Measurements from ENCODE around the gene CERS5.

GRCh38 chr12:50200552-50201273 lies 33.5 kb upstream of the CERS5 start:
- TF ChIP-seq CTCF (IDR thresholded peaks at IDR 0.05) (no peak), POLR2A (IDR thresholded peaks at IDR 0.05) (no peak)
